ENCODE measurements around the gene FBXL7.

Gene FBXL7

GRCh38 chr5:15574128-15574527 lies 74.1 kb downstream of the FBXL7 start:
- in situ Hi-C loops (cut with MboI; ENCODE audit: low sequenced_read_pairs, unreplicated experiment), result no loop called here
- no peak for DNase-seq (ENCODE audit: low spot score)
- TF ChIP-seq, protein P1, sequence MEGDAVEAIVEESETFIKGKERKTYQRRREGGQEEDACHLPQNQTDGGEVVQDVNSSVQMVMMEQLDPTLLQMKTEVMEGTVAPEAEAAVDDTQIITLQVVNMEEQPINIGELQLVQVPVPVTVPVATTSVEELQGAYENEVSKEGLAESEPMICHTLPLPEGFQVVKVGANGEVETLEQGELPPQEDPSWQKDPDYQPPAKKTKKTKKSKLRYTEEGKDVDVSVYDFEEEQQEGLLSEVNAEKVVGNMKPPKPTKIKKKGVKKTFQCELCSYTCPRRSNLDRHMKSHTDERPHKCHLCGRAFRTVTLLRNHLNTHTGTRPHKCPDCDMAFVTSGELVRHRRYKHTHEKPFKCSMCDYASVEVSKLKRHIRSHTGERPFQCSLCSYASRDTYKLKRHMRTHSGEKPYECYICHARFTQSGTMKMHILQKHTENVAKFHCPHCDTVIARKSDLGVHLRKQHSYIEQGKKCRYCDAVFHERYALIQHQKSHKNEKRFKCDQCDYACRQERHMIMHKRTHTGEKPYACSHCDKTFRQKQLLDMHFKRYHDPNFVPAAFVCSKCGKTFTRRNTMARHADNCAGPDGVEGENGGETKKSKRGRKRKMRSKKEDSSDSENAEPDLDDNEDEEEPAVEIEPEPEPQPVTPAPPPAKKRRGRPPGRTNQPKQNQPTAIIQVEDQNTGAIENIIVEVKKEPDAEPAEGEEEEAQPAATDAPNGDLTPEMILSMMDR (IDR thresholded peaks at IDR 0.05; ENCODE audit: borderline replicate concordance, control extremely low read depth, extremely low read depth, insufficient read depth, missing control alignments), result no peak

DNA sequence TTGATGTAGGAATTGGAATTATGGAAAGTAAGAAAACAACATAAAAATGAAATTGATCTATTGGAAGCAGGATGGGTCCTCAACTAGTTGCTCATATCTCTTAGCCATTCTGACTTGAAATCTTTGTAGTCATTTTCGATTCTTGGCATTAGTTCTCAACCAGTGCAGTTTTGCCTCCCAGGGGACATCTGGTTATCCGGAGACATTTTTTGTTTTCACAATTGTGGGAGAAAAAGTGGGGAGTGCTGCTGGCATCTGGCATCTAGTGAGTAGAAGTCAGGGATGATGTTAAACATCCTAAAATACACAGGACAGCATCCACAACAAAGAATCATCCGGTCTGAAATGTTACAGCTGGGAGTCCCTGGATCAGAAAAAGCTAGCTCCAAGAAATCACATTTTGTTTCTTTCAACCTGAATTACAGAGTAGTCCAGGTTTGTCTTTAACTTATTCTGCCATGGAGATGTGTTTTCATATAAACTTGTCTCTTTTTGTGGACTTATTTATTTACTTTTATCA lies 74.9 kb downstream of the FBXL7 start:
- TF ChIP-seq, protein P1 (IDR thresholded peaks at IDR 0.05; ENCODE audit: borderline replicate concordance, control extremely low read depth, extremely low read depth, insufficient read depth, missing control alignments), result no peak
- no peak for DNase-seq (ENCODE audit: low spot score)
- in situ Hi-C loops (cut with MboI; ENCODE audit: low sequenced_read_pairs, unreplicated experiment), result no loop called here

DNA sequence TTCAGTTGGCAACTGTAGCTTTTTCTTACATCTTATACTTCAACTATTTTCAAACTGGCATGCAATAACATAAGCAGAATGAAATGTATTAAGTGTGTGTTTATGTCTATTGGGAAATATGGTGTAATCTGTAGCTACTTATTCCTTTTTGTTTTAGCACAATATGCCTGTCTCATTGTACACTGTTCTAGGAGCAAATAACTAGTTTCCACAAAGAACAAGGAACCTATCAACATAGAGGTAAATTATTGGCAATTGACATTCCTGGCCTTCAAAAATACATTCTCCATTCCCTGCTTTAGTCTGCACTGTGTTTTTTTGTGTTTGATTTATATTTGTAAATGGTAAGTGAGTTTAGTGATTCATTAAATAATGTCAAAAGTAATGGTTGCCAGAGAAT lies 75.7 kb downstream of the FBXL7 start:
- no peak for DNase-seq (ENCODE audit: low spot score)
- TF ChIP-seq, protein P1 (IDR thresholded peaks at IDR 0.05; ENCODE audit: borderline replicate concordance, control extremely low read depth, extremely low read depth, insufficient read depth, missing control alignments), result no peak
- in situ Hi-C loops (cut with MboI; ENCODE audit: low sequenced_read_pairs, unreplicated experiment), result no loop called here

DNA sequence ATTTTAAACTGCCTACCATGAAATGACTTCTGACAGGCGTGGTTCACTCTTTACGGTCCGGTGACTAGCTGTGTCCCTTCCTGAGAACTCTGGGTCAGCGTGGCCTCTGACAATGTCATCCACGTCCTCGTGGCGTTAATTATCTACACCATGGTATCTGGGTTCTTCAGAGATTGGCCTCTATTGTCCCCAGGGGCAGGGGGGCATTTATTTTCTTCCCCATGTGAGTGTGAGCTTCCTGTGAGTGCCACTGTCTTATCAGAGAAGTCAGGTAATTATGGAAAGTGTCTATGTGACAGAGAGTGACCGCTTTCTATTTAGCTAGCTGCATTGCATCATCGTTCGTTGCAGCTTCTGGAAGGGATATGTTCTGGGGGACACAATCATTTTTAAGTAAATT lies 77.2 kb downstream of the FBXL7 start:
- DNase-seq (ENCODE audit: low spot score), result no peak
- in situ Hi-C loops (cut with MboI; ENCODE audit: low sequenced_read_pairs, unreplicated experiment), result no loop called here
- TF ChIP-seq, protein P1 (IDR thresholded peaks at IDR 0.05; ENCODE audit: borderline replicate concordance, control extremely low read depth, extremely low read depth, insufficient read depth, missing control alignments), result no peak

DNA sequence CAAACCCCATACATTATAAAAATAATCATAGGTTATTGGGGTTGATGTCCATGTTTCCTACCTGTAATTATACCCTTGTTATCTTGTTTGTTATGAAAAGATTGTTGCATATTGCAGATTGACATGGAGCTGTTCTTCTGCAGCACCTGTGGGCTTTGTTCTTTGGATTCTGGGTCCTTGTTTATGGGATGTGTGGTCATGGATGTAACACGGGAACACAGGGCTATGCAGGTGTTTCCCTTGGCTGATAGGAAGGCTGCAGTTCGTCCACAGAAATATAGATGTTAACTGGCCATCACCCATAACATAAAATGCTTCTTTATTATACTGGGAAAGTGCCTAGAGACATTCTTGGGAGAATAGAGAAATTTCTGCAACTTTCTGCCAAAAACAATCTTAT lies 77.9 kb downstream of the FBXL7 start:
- TF ChIP-seq, protein P1 (IDR thresholded peaks at IDR 0.05; ENCODE audit: borderline replicate concordance, control extremely low read depth, extremely low read depth, insufficient read depth, missing control alignments), result no peak
- DNase-seq (ENCODE audit: low spot score), result no peak
- in situ Hi-C loops (cut with MboI; ENCODE audit: low sequenced_read_pairs, unreplicated experiment), result no loop called here

- no peak for DNase-seq (ENCODE audit: low spot score)
- in situ Hi-C loops (cut with MboI; ENCODE audit: low sequenced_read_pairs, unreplicated experiment), result no loop called here
- TF ChIP-seq, protein P1 (IDR thresholded peaks at IDR 0.05; ENCODE audit: borderline replicate concordance, control extremely low read depth, extremely low read depth, insufficient read depth, missing control alignments), result no peak
Observed at GRCh38 chr5:15579193-15579990, 79.4 kb downstream of the FBXL7 start.
